ENCODE results near the gene NSRP1.

GRCh38 chr17:30222721-30223175 is 106.1 kb downstream of the NSRP1 start:
- no peak for TF ChIP-seq SIN3A (IDR thresholded peaks at IDR 0.05; ENCODE audit: low read depth, low read length)
- TF ChIP-seq ESRRA (IDR thresholded peaks at IDR 0.05; ENCODE audit: low read length): no peak
- no peak for TF ChIP-seq CREB1 (IDR thresholded peaks at IDR 0.05; ENCODE audit: low read depth)
- no peak for TF ChIP-seq NBN (IDR thresholded peaks at IDR 0.05)
- TF ChIP-seq SREBF1 (IDR thresholded peaks at IDR 0.05; ENCODE audit: low read length): no peak
- no peak for TF ChIP-seq CTCF (IDR thresholded peaks at IDR 0.05 in 2 of 3, conservative IDR thresholded peaks at IDR 0.05 in 1 of 3; ENCODE audit: control insufficient read depth in 2 of 3, extremely low read depth in 1 of 3, insufficient read depth in 1 of 3, low read depth in 3 of 3, low read length in 3 of 3)
- no peak for TF ChIP-seq TARDBP (IDR thresholded peaks at IDR 0.05; ENCODE audit: borderline replicate concordance)
- no peak for TF ChIP-seq ETV6 (conservative IDR thresholded peaks at IDR 0.05 in 1 of 2, IDR thresholded peaks at IDR 0.05 in 1 of 2; ENCODE audit: borderline replicate concordance in 1 of 2, low read depth in 1 of 2)
